Adrenal gland (tissue), 5 donors: ENCODE measurements around the gene MIPOL1.

ENCODE experiments used
- CTCF ChIP-seq, 6 experiments: fragments of 450-650 bp in 4 of 6; fragments of 200-600 bp in 2 of 6; sonication (generic) in 1 of 6; IDR thresholded peaks; 1 replicate in 5 of 6; 2 replicates in 1 of 6; pipeline versions ENCODE4 v1.5.1 to v1.8.0; 2016 to 2021; ENCODE audit warnings: antibody characterized with exemption in 6 of 6, mild to moderate bottlenecking in 2 of 6, moderate library complexity in 1 of 6
- POLR2A ChIP-seq, 2 donors: fragments of 450-650 bp; IDR thresholded peaks; one replicate each; pipeline ENCODE4 v1.6.1; 2017; ENCODE audit warnings: antibody characterized with exemption in 2 of 2, mild to moderate bottlenecking in 2 of 2, moderate library complexity in 1 of 2
- donor health status: DM: no; HTN: no; CAD: no.

- TF ChIP-seq CTCF (IDR thresholded peaks at IDR 0.05) = no peak
- TF ChIP-seq POLR2A (IDR thresholded peaks at IDR 0.05) = no peak
Measured at GRCh38 chr14:37268788-37269187, 71.1 kb downstream of the MIPOL1 start.
